OCI-LY7 (cell line): ENCODE results near the gene MED25. TPM values are rescaled to one million over a fixed set of nuclear protein-coding genes. Genes with fewer than 3 reads are reported as not detected.
A peak's percentile ranks its signal among the peaks of the same experiment; 100 is the strongest.

Experiments
- BruUV-seq: library from RNA; stranded (reverse); fragments of 400-500 nt; replicated peaks from 2 replicates; lab custom pipeline; 2021; lab: Mats Ljungman, UMichigan
- CTCF ChIA-PET: fragments of 300-600 bp; sonication (Branson Sonifier 250); formaldehyde crosslinking; loops from one replicate; lab custom pipeline; 2022; ENCODE audit warnings: antibody characterized with exemption; ENCODE audit not compliant: unreplicated experiment; lab: Charles Lee
- POLR2A ChIA-PET: fragments of 300-600 bp; sonication (Branson Sonifier 250); formaldehyde crosslinking; loops from one replicate; lab custom pipeline; 2022; ENCODE audit warnings: antibody characterized with exemption; lab: Charles Lee
- DNase-seq: peaks from one replicate; pipeline ENCODE4 v3.0.0-alpha.2; 2015; ENCODE audit warnings: low spot score
- H2AFZ ChIP-seq: fragments of 200-600 bp; sonication (generic), shearing (Covaris generic); 2 replicates; pipeline ENCODE4 v1.6.1; 2014; ENCODE audit warnings: mild to moderate bottlenecking, antibody characterized with exemption, low read length, moderate library complexity
- H3K27ac ChIP-seq: fragments of 200-600 bp; sonication (generic); 2 replicates; pipeline ENCODE4 v1.5.1; 2014; ENCODE audit warnings: mixed run types, low read depth, mild to moderate bottlenecking, moderate library complexity, low read length, inconsistent platforms; ENCODE audit not compliant: poor library complexity, severe bottlenecking
- H3K36me3 ChIP-seq: fragments of 200-600 bp; sonication (generic); 2 replicates; pipeline ENCODE4 v1.6.1; 2014; ENCODE audit warnings: mild to moderate bottlenecking, antibody characterized with exemption, low read length, moderate library complexity, mixed read lengths; ENCODE audit not compliant: insufficient read depth
- H3K4me1 ChIP-seq: fragments of 200-600 bp; sonication (generic); 2 replicates; pipeline ENCODE4 v1.5.1; 2014; ENCODE audit warnings: mild to moderate bottlenecking, low read length; ENCODE audit not compliant: insufficient read depth, poor library complexity, severe bottlenecking
- H3K4me2 ChIP-seq: fragments of 200-600 bp; sonication (generic); 2 replicates; pipeline ENCODE4 v1.6.1; 2014; ENCODE audit warnings: mild to moderate bottlenecking, low read length
- H3K4me3 ChIP-seq: fragments of 200-600 bp; sonication (generic); 2 replicates; pipeline ENCODE4 v1.5.1; 2014; ENCODE audit warnings: mild to moderate bottlenecking, low read depth, low read length; ENCODE audit not compliant: poor library complexity, severe bottlenecking
- H3K79me2 ChIP-seq: fragments of 200-600 bp; sonication (generic); 2 replicates; pipeline ENCODE4 v1.6.1; 2016; ENCODE audit warnings: low read depth, mild to moderate bottlenecking, low read length, moderate library complexity, mixed read lengths; ENCODE audit not compliant: insufficient read depth
- H3K9me2 ChIP-seq: fragments of 200-600 bp; sonication (generic); 2 replicates; pipeline ENCODE4 v1.6.1; 2016; ENCODE audit warnings: mild to moderate bottlenecking, low read length, mixed read lengths; ENCODE audit not compliant: insufficient read depth
- H3K9me3 ChIP-seq: fragments of 200-600 bp; sonication (generic); 2 replicates; pipeline ENCODE4 v1.6.1; 2014; ENCODE audit warnings: mild to moderate bottlenecking, mixed run types, low read length, mixed read lengths
- H4K20me1 ChIP-seq: fragments of 200-600 bp; sonication (generic); 2 replicates; pipeline ENCODE4 v1.6.1; 2014; ENCODE audit warnings: mild to moderate bottlenecking, antibody characterized with exemption, low read length, moderate library complexity, mixed read lengths; ENCODE audit not compliant: insufficient read depth
- CTCF ChIP-seq: fragments of 200-600 bp; sonication (generic); conservative IDR thresholded peaks from 2 replicates; pipeline ENCODE4 v1.5.1; 2014; ENCODE audit warnings: mild to moderate bottlenecking, antibody characterized with exemption, low read length, moderate library complexity, mixed read lengths
- EZH2phosphoT487 ChIP-seq: fragments of 200-600 bp; sonication (generic); IDR thresholded peaks from 2 replicates; pipeline ENCODE4 v1.6.1; 2018; ENCODE audit warnings: low read depth, borderline replicate concordance, mild to moderate bottlenecking, mixed run types, antibody characterized with exemption, low read length, moderate library complexity, mixed read lengths
- intact Hi-C: fragments of 100-400 bp; cut with micrococcal nuclease; formaldehyde crosslinking; loops from one replicate; pipeline ENCODE4 v1.10.0; 2022; ENCODE audit not compliant: unreplicated experiment
- total RNA-seq, 2 experiments: library from RNA; depleted of rRNA in 1 of 2; stranded (reverse); fragments of >200 nt in 1 of 2; shearing (Covaris generic) in 1 of 2; gene quantifications; 2 replicates each; pipeline ENCODE4 v1.2.3, GENCODE V29; 2014 to 2022

The MED25 gene
- total RNA-seq, 2 experiments from 2014 or later, result 85.1 to 111 TPM

- Histone ChIP-seq H3K36me3 (peaks cover 43% of the 10 kb centered on the region), H2AFZ (no peak overlapping the region), H3K27ac (no peak overlapping the region), H3K4me1 (peaks cover 28% of the 10 kb centered on the region), H3K9me2 (no peaks in the 10 kb centered on the region), H3K4me2 (peak overlapping the region; percentile 94), H4K20me1 (peaks cover 20% of the 10 kb centered on the region), H3K9me3 (no peaks in the 10 kb centered on the region), H3K4me3 (peak overlapping the region; percentile 88), H3K79me2 (peaks cover 24% of the 10 kb centered on the region)
- TSS peak; percentile 79 for BruUV-seq
- ChIA-PET POLR2A (no interaction called here), CTCF (no interaction called here)
- DNase-seq, result peak; percentile 31
- no peak for TF ChIP-seq CTCF
- no peak for TF ChIP-seq EZH2phosphoT487
- intact Hi-C loops, result no loop called here
Observed at GRCh38 chr19:49852631-49853126, 34.6 kb downstream of the MED25 start.

GRCh38 chr19:49853852-49854377 is 35.8 kb downstream of the MED25 start:
- Histone ChIP-seq H3K36me3 (peaks cover 56% of the 10 kb centered on the region), H2AFZ (no peak overlapping the region), H3K4me1 (peaks cover 28% of the 10 kb centered on the region), H3K4me2 (peak overlapping the region; percentile 94), H3K4me3 (no peak overlapping the region), H3K27ac (no peak overlapping the region), H3K9me3 (no peaks in the 10 kb centered on the region), H3K9me2 (no peaks in the 10 kb centered on the region), H4K20me1 (peaks cover 20% of the 10 kb centered on the region), H3K79me2 (peaks cover 24% of the 10 kb centered on the region)
- intact Hi-C loops, result no loop called here
- no TSS peak for BruUV-seq
- ChIA-PET CTCF (no interaction called here), POLR2A (no interaction called here)
- TF ChIP-seq CTCF (no peak), EZH2phosphoT487 (no peak)
- no peak for DNase-seq

- Histone ChIP-seq H3K4me3 (no peak overlapping the region), H3K4me1 (peaks cover 28% of the 10 kb centered on the region), H3K79me2 (peaks cover 24% of the 10 kb centered on the region), H3K9me2 (no peaks in the 10 kb centered on the region), H3K36me3 (peaks cover 62% of the 10 kb centered on the region), H3K9me3 (no peaks in the 10 kb centered on the region), H4K20me1 (peaks cover 20% of the 10 kb centered on the region), H3K4me2 (no peak overlapping the region), H2AFZ (no peak overlapping the region), H3K27ac (no peak overlapping the region)
- intact Hi-C loops, result no loop called here
- TF ChIP-seq CTCF (no peak), EZH2phosphoT487 (no peak)
- BruUV-seq, result no TSS peak
- CTCF ChIA-PET, result no interaction called here
- DNase-seq, result no peak
- POLR2A ChIA-PET, result no interaction called here
Observed at GRCh38 chr19:49854378-49855263, 36.5 kb downstream of the MED25 start.
